Body of pancreas (tissue), 4 donors: ENCODE data around the gene CWF19L2. TPM values are rescaled to one million over a fixed set of nuclear protein-coding genes. Genes with fewer than 3 reads are reported as not detected.

Experiments
- ATAC-seq: fragments of 150-250 bp; one replicate; pipeline ENCODE4 v1.9.1; 2016
- DNase-seq, 4 donors: peaks; one replicate each; pipeline ENCODE4 v3.0.0-alpha.2; 2019
- H3K27ac ChIP-seq, 4 donors: fragments of 200-600 bp; sonication (generic); 1 replicate in 3 of 4; 2 replicates in 1 of 4; pipeline versions ENCODE4 v1.5.1 to v1.6.1; 2016 to 2019; ENCODE audit warnings: mild to moderate bottlenecking in 1 of 4, mixed read lengths in 1 of 4, moderate library complexity in 1 of 4
- H3K27me3 ChIP-seq, 2 donors: fragments of 200-600 bp; sonication (generic); one replicate each; pipeline ENCODE4 v1.6.0; 2016; ENCODE audit warnings: mild to moderate bottlenecking in 1 of 2
- H3K36me3 ChIP-seq, 2 donors: fragments of 200-600 bp; sonication (generic); replicated peaks in 1 of 2; 2 replicates each; pipeline ENCODE4 v1.5.1; 2016; ENCODE audit warnings: low read depth in 2 of 2; ENCODE audit not compliant: insufficient read depth in 1 of 2
- H3K4me1 ChIP-seq: fragments of 200-600 bp; sonication (generic); one replicate; pipeline ENCODE4 v1.6.0; 2016
- H3K4me3 ChIP-seq, 2 donors: fragments of 200-600 bp; sonication (generic); 1 replicate in 1 of 2; 2 replicates in 1 of 2; pipeline ENCODE4 v1.5.1; 2016 to 2019
- H3K9me3 ChIP-seq, 3 donors: fragments of 200-600 bp; sonication (generic); 1 replicate in 2 of 3; 2 replicates in 1 of 3; pipeline ENCODE4 v1.5.1; 2016
- POLR2A ChIP-seq, 3 donors: fragments of 450-650 bp; IDR thresholded peaks; one replicate each; pipeline ENCODE4 v1.6.1; 2016; ENCODE audit warnings: antibody characterized with exemption in 3 of 3, mild to moderate bottlenecking in 2 of 3
- WGBS, 2 donors: methylation state at CpG; one replicate each; pipeline ENCODE4 v1.1.5; 2017; 5-methylcytosine and 5-hydroxymethylcytosine counted together
- intact Hi-C: fragments of 100-400 bp; cut with DNase I; formaldehyde crosslinking; loops from one replicate; pipeline ENCODE4 v1.15.1; 2023
- total RNA-seq, 2 donors: library from RNA; depleted of rRNA; stranded (reverse); fragments of >200 nt; gene quantifications; one replicate each; pipeline ENCODE4 v1.1.0, GENCODE V29; 2016
- TF ChIP-seq, protein P1 (sequence below), 7 experiments: fragments of 450-650 bp in 4 of 7; fragments of 200-600 bp in 3 of 7; sonication (generic) in 3 of 7; IDR thresholded peaks; one replicate each; pipeline ENCODE4 v1.5.1; 2016 to 2019; ENCODE audit warnings: antibody characterized with exemption in 7 of 7

Gene CWF19L2
- total RNA-seq, 2 donors from 2014 or later, result 17.8 to 20.0 TPM

- Histone ChIP-seq H3K4me3 (no peak overlapping the region), H3K4me1 (no peaks in the 10 kb centered on the region), H3K9me3 (no peaks in the 10 kb centered on the region), H3K27me3 (no peaks in the 10 kb centered on the region), H3K36me3 (peaks cover 5 to 12% of the 10 kb centered on the region in 2 donors), H3K27ac (no peak overlapping the region)
- no peak for TF ChIP-seq POLR2A (IDR thresholded peaks at IDR 0.05)
- TF ChIP-seq, protein P1, sequence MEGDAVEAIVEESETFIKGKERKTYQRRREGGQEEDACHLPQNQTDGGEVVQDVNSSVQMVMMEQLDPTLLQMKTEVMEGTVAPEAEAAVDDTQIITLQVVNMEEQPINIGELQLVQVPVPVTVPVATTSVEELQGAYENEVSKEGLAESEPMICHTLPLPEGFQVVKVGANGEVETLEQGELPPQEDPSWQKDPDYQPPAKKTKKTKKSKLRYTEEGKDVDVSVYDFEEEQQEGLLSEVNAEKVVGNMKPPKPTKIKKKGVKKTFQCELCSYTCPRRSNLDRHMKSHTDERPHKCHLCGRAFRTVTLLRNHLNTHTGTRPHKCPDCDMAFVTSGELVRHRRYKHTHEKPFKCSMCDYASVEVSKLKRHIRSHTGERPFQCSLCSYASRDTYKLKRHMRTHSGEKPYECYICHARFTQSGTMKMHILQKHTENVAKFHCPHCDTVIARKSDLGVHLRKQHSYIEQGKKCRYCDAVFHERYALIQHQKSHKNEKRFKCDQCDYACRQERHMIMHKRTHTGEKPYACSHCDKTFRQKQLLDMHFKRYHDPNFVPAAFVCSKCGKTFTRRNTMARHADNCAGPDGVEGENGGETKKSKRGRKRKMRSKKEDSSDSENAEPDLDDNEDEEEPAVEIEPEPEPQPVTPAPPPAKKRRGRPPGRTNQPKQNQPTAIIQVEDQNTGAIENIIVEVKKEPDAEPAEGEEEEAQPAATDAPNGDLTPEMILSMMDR (IDR thresholded peaks at IDR 0.05), result no peak
- intact Hi-C loops, result no loop called here
- ATAC-seq, result no peak
- no peak for DNase-seq
- 94 to 100% methylated on average over 1 of the region's 1 CpG for WGBS, 2 donors
These were observed 14.9 kb downstream of the CWF19L2 start for GRCh38 chr11:107442715-107443215.

DNA sequence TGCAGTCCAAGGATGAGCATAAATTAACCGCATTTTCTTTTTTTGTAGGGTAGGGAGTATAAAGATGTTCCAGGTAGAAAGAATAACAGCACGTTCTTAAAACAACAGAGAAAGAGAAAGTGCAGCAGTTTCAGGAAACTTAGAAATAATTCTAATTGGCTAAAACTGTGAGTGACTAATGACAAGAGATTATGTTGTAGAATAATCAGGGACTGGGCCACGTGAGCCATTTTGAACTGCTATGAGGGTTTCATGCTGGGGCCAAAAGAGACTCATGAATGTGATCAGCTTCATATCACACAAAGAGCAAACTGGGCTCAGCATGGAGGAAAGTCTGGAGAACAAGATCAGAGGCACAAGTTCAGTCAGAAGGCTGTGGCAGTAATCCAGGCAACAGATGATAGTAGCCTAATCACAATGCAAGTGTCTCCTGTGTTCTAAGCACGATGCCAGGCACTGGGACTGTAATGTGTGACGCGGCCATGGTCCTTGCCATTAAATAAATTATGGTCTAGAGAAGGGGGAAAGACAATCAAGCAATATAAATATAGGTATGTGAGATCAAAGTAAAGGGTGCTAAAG is 17.9 kb downstream of the CWF19L2 start:
- H3K9me3 ChIP-seq, result no peaks in the 10 kb centered on the region
- no peaks in the 10 kb centered on the region for H3K27me3 ChIP-seq
- WGBS, 2 donors, result 74 to 83% methylated on average over 6 of the region's 6 CpGs
- no peak overlapping the region for H3K4me3 ChIP-seq
- ATAC-seq (no peak), DNase-seq (no peak)
- TF ChIP-seq, protein P1 (IDR thresholded peaks at IDR 0.05), result no peak
- no peak for TF ChIP-seq POLR2A (IDR thresholded peaks at IDR 0.05)
- intact Hi-C loops, result no loop called here
- H3K4me1 ChIP-seq, result no peaks in the 10 kb centered on the region
- H3K27ac ChIP-seq, result no peak overlapping the region
- H3K36me3 ChIP-seq, result peaks cover 5 to 12% of the 10 kb centered on the region in 2 donors

DNA sequence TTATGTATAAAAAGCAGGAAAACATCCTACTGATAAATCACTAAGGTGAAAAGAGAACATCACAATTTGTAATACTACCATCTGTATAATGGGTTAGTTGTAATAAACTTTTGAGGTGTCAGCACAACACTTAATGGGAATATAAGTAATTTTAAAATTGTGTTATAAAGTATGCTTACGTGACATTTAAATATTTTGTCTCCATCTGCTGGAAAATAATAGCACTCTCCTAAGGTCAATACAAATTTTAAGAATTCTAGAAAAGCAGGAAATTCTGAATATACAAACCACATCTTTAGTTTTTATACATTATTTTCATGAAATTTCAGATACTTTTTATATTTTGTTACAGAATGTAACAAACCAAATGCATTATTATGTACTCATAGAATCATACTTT is 19.5 kb downstream of the CWF19L2 start:
- TF ChIP-seq, protein P1 (IDR thresholded peaks at IDR 0.05), result no peak
- H3K27me3 ChIP-seq, result no peaks in the 10 kb centered on the region
- no peak for ATAC-seq
- no peaks in the 10 kb centered on the region for H3K9me3 ChIP-seq
- intact Hi-C loops, result no loop called here
- H3K4me3 ChIP-seq, result no peak overlapping the region
- no peak overlapping the region for H3K27ac ChIP-seq
- 88 to 96% methylated on average over 1 of the region's 1 CpG for WGBS, 2 donors
- no peak for DNase-seq
- no peaks in the 10 kb centered on the region for H3K4me1 ChIP-seq
- peaks cover 5 to 12% of the 10 kb centered on the region in 2 donors for H3K36me3 ChIP-seq

- Histone ChIP-seq H3K27ac (no peak overlapping the region), H3K4me1 (no peaks in the 10 kb centered on the region), H3K4me3 (no peak overlapping the region), H3K36me3 (no peaks in the 10 kb centered on the region), H3K9me3 (no peaks in the 10 kb centered on the region), H3K27me3 (no peaks in the 10 kb centered on the region)
- ATAC-seq (no peak), DNase-seq (no peak)
- TF ChIP-seq POLR2A (IDR thresholded peaks at IDR 0.05), result no peak
- TF ChIP-seq, protein P1 (IDR thresholded peaks at IDR 0.05), result no peak
- 71 to 94% methylated on average over 3 of the region's 3 CpGs for WGBS, 2 donors
- intact Hi-C loops, result no loop called here
These were observed 27.1 kb downstream of the CWF19L2 start for GRCh38 chr11:107430525-107430924.

GRCh38 chr11:107427569-107428180 is 29.9 kb downstream of the CWF19L2 start:
- Histone ChIP-seq H3K9me3 (no peaks in the 10 kb centered on the region), H3K36me3 (no peaks in the 10 kb centered on the region), H3K27me3 (no peaks in the 10 kb centered on the region), H3K4me3 (no peak overlapping the region), H3K4me1 (no peaks in the 10 kb centered on the region), H3K27ac (no peak overlapping the region)
- intact Hi-C loops, result no loop called here
- ATAC-seq (no peak), DNase-seq (no peak)
- 69 to 85% methylated on average over 2 of the region's 2 CpGs for WGBS, 2 donors
- TF ChIP-seq, protein P1 (IDR thresholded peaks at IDR 0.05), result no peak
- TF ChIP-seq POLR2A (IDR thresholded peaks at IDR 0.05), result no peak
